ENCODE measurements around the gene ABCA2.

DNA sequence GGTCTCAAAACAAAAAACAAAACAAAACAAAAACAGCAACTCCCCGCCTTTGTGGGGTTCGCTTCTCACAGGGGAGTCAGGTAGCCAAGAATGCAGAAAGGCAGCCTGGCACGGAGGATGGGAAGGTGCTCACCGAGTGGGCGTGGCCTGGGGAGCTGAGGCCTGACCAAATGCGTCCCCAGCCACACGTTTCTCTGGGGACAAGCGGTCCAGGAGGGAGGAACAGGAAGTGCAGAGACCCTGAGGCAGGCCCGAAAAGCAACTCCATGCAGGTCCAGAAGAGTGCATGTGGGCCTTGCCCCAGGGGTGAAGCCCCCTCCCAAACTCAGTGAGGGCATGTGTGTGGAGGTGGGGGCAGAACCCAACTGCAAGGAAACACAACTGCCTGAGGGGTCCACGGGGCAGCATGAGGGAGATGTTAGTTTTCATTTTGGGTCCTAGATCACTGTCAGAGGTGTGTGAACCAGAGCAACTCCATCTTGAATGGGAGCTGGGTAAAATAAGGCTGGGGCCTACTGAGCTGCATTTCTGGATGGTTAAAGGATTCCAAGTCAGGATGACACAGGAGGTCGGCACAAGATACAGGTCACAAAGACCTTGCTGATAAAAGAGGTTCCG is 46.7 kb upstream of the ABCA2 start:
- TF ChIP-seq, protein P1, sequence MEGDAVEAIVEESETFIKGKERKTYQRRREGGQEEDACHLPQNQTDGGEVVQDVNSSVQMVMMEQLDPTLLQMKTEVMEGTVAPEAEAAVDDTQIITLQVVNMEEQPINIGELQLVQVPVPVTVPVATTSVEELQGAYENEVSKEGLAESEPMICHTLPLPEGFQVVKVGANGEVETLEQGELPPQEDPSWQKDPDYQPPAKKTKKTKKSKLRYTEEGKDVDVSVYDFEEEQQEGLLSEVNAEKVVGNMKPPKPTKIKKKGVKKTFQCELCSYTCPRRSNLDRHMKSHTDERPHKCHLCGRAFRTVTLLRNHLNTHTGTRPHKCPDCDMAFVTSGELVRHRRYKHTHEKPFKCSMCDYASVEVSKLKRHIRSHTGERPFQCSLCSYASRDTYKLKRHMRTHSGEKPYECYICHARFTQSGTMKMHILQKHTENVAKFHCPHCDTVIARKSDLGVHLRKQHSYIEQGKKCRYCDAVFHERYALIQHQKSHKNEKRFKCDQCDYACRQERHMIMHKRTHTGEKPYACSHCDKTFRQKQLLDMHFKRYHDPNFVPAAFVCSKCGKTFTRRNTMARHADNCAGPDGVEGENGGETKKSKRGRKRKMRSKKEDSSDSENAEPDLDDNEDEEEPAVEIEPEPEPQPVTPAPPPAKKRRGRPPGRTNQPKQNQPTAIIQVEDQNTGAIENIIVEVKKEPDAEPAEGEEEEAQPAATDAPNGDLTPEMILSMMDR (IDR thresholded peaks at IDR 0.05): no peak
- TF ChIP-seq RXRA (IDR thresholded peaks at IDR 0.05; ENCODE audit: borderline replicate concordance, low read depth): no peak
- TF ChIP-seq RFX5 (IDR thresholded peaks at IDR 0.05; ENCODE audit: low read length): no peak
- no peak for TF ChIP-seq YY1 (IDR thresholded peaks at IDR 0.05; ENCODE audit: low read depth)
- TF ChIP-seq, protein P2, sequence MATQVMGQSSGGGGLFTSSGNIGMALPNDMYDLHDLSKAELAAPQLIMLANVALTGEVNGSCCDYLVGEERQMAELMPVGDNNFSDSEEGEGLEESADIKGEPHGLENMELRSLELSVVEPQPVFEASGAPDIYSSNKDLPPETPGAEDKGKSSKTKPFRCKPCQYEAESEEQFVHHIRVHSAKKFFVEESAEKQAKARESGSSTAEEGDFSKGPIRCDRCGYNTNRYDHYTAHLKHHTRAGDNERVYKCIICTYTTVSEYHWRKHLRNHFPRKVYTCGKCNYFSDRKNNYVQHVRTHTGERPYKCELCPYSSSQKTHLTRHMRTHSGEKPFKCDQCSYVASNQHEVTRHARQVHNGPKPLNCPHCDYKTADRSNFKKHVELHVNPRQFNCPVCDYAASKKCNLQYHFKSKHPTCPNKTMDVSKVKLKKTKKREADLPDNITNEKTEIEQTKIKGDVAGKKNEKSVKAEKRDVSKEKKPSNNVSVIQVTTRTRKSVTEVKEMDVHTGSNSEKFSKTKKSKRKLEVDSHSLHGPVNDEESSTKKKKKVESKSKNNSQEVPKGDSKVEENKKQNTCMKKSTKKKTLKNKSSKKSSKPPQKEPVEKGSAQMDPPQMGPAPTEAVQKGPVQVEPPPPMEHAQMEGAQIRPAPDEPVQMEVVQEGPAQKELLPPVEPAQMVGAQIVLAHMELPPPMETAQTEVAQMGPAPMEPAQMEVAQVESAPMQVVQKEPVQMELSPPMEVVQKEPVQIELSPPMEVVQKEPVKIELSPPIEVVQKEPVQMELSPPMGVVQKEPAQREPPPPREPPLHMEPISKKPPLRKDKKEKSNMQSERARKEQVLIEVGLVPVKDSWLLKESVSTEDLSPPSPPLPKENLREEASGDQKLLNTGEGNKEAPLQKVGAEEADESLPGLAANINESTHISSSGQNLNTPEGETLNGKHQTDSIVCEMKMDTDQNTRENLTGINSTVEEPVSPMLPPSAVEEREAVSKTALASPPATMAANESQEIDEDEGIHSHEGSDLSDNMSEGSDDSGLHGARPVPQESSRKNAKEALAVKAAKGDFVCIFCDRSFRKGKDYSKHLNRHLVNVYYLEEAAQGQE (IDR thresholded peaks at IDR 0.05; ENCODE audit: low read depth, low read length): no peak
- TF ChIP-seq FOXM1 (IDR thresholded peaks at IDR 0.05; ENCODE audit: low read depth): no peak
- no peak for TF ChIP-seq TAF1 (IDR thresholded peaks at IDR 0.05; ENCODE audit: borderline replicate concordance, low read depth, low read length)
- TF ChIP-seq, protein P3, sequence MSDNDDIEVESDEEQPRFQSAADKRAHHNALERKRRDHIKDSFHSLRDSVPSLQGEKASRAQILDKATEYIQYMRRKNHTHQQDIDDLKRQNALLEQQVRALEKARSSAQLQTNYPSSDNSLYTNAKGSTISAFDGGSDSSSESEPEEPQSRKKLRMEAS (IDR thresholded peaks at IDR 0.05; ENCODE audit: low read depth): no peak
- no peak for TF ChIP-seq EZH2phosphoT487 (IDR thresholded peaks at IDR 0.05; ENCODE audit: borderline replicate concordance, low read depth)
- no peak for TF ChIP-seq GABPA (IDR thresholded peaks at IDR 0.05; ENCODE audit: low read depth)
- TF ChIP-seq EP300 (IDR thresholded peaks at IDR 0.05; ENCODE audit: borderline replicate concordance in 1 of 2, low read depth in 1 of 2, low read length in 1 of 2): no peak
- TF ChIP-seq, protein P4, sequence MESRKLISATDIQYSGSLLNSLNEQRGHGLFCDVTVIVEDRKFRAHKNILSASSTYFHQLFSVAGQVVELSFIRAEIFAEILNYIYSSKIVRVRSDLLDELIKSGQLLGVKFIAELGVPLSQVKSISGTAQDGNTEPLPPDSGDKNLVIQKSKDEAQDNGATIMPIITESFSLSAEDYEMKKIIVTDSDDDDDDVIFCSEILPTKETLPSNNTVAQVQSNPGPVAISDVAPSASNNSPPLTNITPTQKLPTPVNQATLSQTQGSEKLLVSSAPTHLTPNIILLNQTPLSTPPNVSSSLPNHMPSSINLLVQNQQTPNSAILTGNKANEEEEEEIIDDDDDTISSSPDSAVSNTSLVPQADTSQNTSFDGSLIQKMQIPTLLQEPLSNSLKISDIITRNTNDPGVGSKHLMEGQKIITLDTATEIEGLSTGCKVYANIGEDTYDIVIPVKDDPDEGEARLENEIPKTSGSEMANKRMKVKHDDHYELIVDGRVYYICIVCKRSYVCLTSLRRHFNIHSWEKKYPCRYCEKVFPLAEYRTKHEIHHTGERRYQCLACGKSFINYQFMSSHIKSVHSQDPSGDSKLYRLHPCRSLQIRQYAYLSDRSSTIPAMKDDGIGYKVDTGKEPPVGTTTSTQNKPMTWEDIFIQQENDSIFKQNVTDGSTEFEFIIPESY (IDR thresholded peaks at IDR 0.05; ENCODE audit: borderline replicate concordance, low read depth): no peak
- no peak for TF ChIP-seq MXI1 (IDR thresholded peaks at IDR 0.05; ENCODE audit: low read depth, low read length)

Measured in SK-N-SH (cell line).